ENCODE data around the gene PPT2.
A peak's percentile ranks its signal among the peaks of the same experiment; 100 is the strongest.

The PPT2 gene

GRCh38 chr6:32117461-32117860, 36.5 kb upstream of the PPT2 start:
- Histone ChIP-seq H3K18ac (ENCODE audit: low read depth in 1 of 2, low read length in 2 of 2) (no peak overlapping the region), H3K14ac (ENCODE audit: low read length in 2 of 2) (no peak overlapping the region), H3K4ac (ENCODE audit: low read depth in 1 of 2, low read length in 2 of 2) (no peak overlapping the region), H2BK12ac (ENCODE audit: low read length in 2 of 2) (peak overlapping the region in 1 of 2 experiments; percentile 80), H3K36me3 (ENCODE audit: control insufficient read depth in 1 of 2, insufficient read depth in 2 of 2, low read depth in 1 of 2, low read length in 2 of 2) (peaks cover 62 to 68% of the 10 kb centered on the region in 2 experiments), H3K27me3 (ENCODE audit: control insufficient read depth in 1 of 2, insufficient read depth in 1 of 2, low read length in 2 of 2) (no peaks in the 10 kb centered on the region), H3K4me3 (ENCODE audit: insufficient read depth in 1 of 2, low read depth in 1 of 2, low read length in 2 of 2) (no peak overlapping the region), H4K8ac (ENCODE audit: low read length) (no peak overlapping the region), H2AFZ (ENCODE audit: low read depth, low read length) (no peak overlapping the region), H3K27ac (ENCODE audit: low read length, poor library complexity, severe bottlenecking) (no peak overlapping the region), H4K91ac (ENCODE audit: low read length) (no peak overlapping the region), H2BK15ac (ENCODE audit: low read depth, poor library complexity, severe bottlenecking) (no peak overlapping the region), H2BK120ac (ENCODE audit: low read depth, low read length) (no peak overlapping the region), H3K4me2 (ENCODE audit: low read length, poor library complexity, severe bottlenecking) (no peak overlapping the region), H3K9me3 (ENCODE audit: control insufficient read depth, low read length) (no peaks in the 10 kb centered on the region), H2BK5ac (ENCODE audit: low read depth, low read length, poor library complexity, severe bottlenecking) (no peak overlapping the region), H3K23ac (ENCODE audit: low read length in 2 of 2) (no peak overlapping the region), H3K79me1 (replicated peaks; ENCODE audit: low read length, poor library complexity, severe bottlenecking) (peaks cover 7% of the 10 kb centered on the region), H3K9ac (ENCODE audit: low read length) (peak overlapping the region; percentile 88), H2AK5ac (ENCODE audit: low read length, severe bottlenecking) (no peak overlapping the region), H3K4me1 (ENCODE audit: control insufficient read depth, insufficient read depth, low read depth, low read length) (peaks cover 7% of the 10 kb centered on the region)
- no peak for DNase-seq
- 91% methylated on average over 9 of the region's 9 CpGs for WGBS

- Histone ChIP-seq H3K4me3 (ENCODE audit: insufficient read depth in 1 of 2, low read depth in 1 of 2, low read length in 2 of 2) (peak overlapping the region in 1 of 2 experiments; percentile 30), H4K91ac (ENCODE audit: low read length) (no peak overlapping the region), H2BK5ac (ENCODE audit: low read depth, low read length, poor library complexity, severe bottlenecking) (no peak overlapping the region)
Measured at GRCh38 chr6:32118782-32119628, 34.9 kb upstream of the PPT2 start.

GRCh38 chr6:32120573-32121059, 33.3 kb upstream of the PPT2 start:
- Histone ChIP-seq H3K14ac (ENCODE audit: low read length in 2 of 2) (no peak overlapping the region), H2BK5ac (ENCODE audit: low read depth, low read length, poor library complexity, severe bottlenecking) (no peak overlapping the region), H4K91ac (ENCODE audit: low read length) (no peak overlapping the region), H3K4me2 (ENCODE audit: low read length, poor library complexity, severe bottlenecking) (no peak overlapping the region), H3K9me3 (ENCODE audit: control insufficient read depth, low read length) (no peaks in the 10 kb centered on the region), H3K23ac (ENCODE audit: low read length in 2 of 2) (no peak overlapping the region), H3K4me3 (ENCODE audit: insufficient read depth in 1 of 2, low read depth in 1 of 2, low read length in 2 of 2) (no peak overlapping the region), H3K36me3 (ENCODE audit: control insufficient read depth in 1 of 2, insufficient read depth in 2 of 2, low read depth in 1 of 2, low read length in 2 of 2) (peaks cover 69 to 88% of the 10 kb centered on the region in 2 experiments), H3K18ac (ENCODE audit: low read depth in 1 of 2, low read length in 2 of 2) (no peak overlapping the region), H4K8ac (ENCODE audit: low read length) (no peak overlapping the region), H3K9ac (ENCODE audit: low read length) (no peak overlapping the region), H3K27me3 (ENCODE audit: control insufficient read depth in 1 of 2, insufficient read depth in 1 of 2, low read length in 2 of 2) (no peaks in the 10 kb centered on the region), H3K4me1 (ENCODE audit: control insufficient read depth, insufficient read depth, low read depth, low read length) (no peaks in the 10 kb centered on the region), H3K4ac (ENCODE audit: low read depth in 1 of 2, low read length in 2 of 2) (no peak overlapping the region), H2AFZ (ENCODE audit: low read depth, low read length) (no peak overlapping the region), H3K79me1 (replicated peaks; ENCODE audit: low read length, poor library complexity, severe bottlenecking) (peaks cover 20% of the 10 kb centered on the region), H3K27ac (ENCODE audit: low read length, poor library complexity, severe bottlenecking) (no peak overlapping the region), H2BK15ac (ENCODE audit: low read depth, poor library complexity, severe bottlenecking) (no peak overlapping the region), H2AK5ac (ENCODE audit: low read length, severe bottlenecking) (no peak overlapping the region), H2BK12ac (ENCODE audit: low read length in 2 of 2) (no peak overlapping the region), H2BK120ac (ENCODE audit: low read depth, low read length) (peak overlapping the region; percentile 2)
- whole genome bisulfite sequencing: 95% methylated on average over 12 of the region's 12 CpGs
- DNase-seq: no peak

More at GRCh38 chr6:32118782-32119628, 34.9 kb upstream of the PPT2 start:
- H2AFZ ChIP-seq (ENCODE audit: low read depth, low read length): no peak overlapping the region
- peaks cover 6% of the 10 kb centered on the region for H3K4me1 ChIP-seq (ENCODE audit: control insufficient read depth, insufficient read depth, low read depth, low read length)
- no peak overlapping the region for H3K18ac ChIP-seq (ENCODE audit: low read depth in 1 of 2, low read length in 2 of 2)
- H3K9me3 ChIP-seq (ENCODE audit: control insufficient read depth, low read length): no peaks in the 10 kb centered on the region
- no peak overlapping the region for H3K23ac ChIP-seq (ENCODE audit: low read length in 2 of 2)
- peaks cover 72 to 76% of the 10 kb centered on the region in 2 experiments for H3K36me3 ChIP-seq (ENCODE audit: control insufficient read depth in 1 of 2, insufficient read depth in 2 of 2, low read depth in 1 of 2, low read length in 2 of 2)
- DNase-seq: peak; percentile 88
- peaks cover 14% of the 10 kb centered on the region for H3K79me1 ChIP-seq (replicated peaks; ENCODE audit: low read length, poor library complexity, severe bottlenecking)
- peak overlapping the region in 1 of 2 experiments; percentile 17 for H3K4ac ChIP-seq (ENCODE audit: low read depth in 1 of 2, low read length in 2 of 2)
- peak overlapping the region; percentile 21 for H4K8ac ChIP-seq (ENCODE audit: low read length)
- H2BK12ac ChIP-seq (ENCODE audit: low read length in 2 of 2): peak overlapping the region in 1 of 2 experiments; percentile 66
- H3K9ac ChIP-seq (ENCODE audit: low read length): peak overlapping the region; percentile 68
- no peaks in the 10 kb centered on the region for H3K27me3 ChIP-seq (ENCODE audit: control insufficient read depth in 1 of 2, insufficient read depth in 1 of 2, low read length in 2 of 2)
- H2BK15ac ChIP-seq (ENCODE audit: low read depth, poor library complexity, severe bottlenecking): peak overlapping the region; percentile 56
- no peak overlapping the region for H2AK5ac ChIP-seq (ENCODE audit: low read length, severe bottlenecking)
- no peak overlapping the region for H3K27ac ChIP-seq (ENCODE audit: low read length, poor library complexity, severe bottlenecking)
- H2BK120ac ChIP-seq (ENCODE audit: low read depth, low read length): no peak overlapping the region
- 27% methylated on average over 16 of the region's 17 CpGs for WGBS
- no peak overlapping the region for H3K14ac ChIP-seq (ENCODE audit: low read length in 2 of 2)
- no peak overlapping the region for H3K4me2 ChIP-seq (ENCODE audit: low read length, poor library complexity, severe bottlenecking)

GRCh38 chr6:32123681-32124080, 30.3 kb upstream of the PPT2 start:
- no peak overlapping the region for H2AFZ ChIP-seq (ENCODE audit: low read depth, low read length)
- no peak overlapping the region for H3K14ac ChIP-seq (ENCODE audit: low read length in 2 of 2)
- no peaks in the 10 kb centered on the region for H3K27me3 ChIP-seq (ENCODE audit: control insufficient read depth in 1 of 2, insufficient read depth in 1 of 2, low read length in 2 of 2)
- no peak overlapping the region for H2BK15ac ChIP-seq (ENCODE audit: low read depth, poor library complexity, severe bottlenecking)
- no peak overlapping the region for H4K91ac ChIP-seq (ENCODE audit: low read length)
- no peak overlapping the region for H2AK5ac ChIP-seq (ENCODE audit: low read length, severe bottlenecking)
- no peak overlapping the region for H3K4me3 ChIP-seq (ENCODE audit: insufficient read depth in 1 of 2, low read depth in 1 of 2, low read length in 2 of 2)
- H3K4me2 ChIP-seq (ENCODE audit: low read length, poor library complexity, severe bottlenecking): no peak overlapping the region
- WGBS: 97% methylated on average over 4 of the region's 4 CpGs
- H3K9ac ChIP-seq (ENCODE audit: low read length): no peak overlapping the region
- H3K36me3 ChIP-seq (ENCODE audit: control insufficient read depth in 1 of 2, insufficient read depth in 2 of 2, low read depth in 1 of 2, low read length in 2 of 2): peaks cover 45 to 73% of the 10 kb centered on the region in 2 experiments
- peaks cover 10% of the 10 kb centered on the region for H3K4me1 ChIP-seq (ENCODE audit: control insufficient read depth, insufficient read depth, low read depth, low read length)
- no peak overlapping the region for H2BK12ac ChIP-seq (ENCODE audit: low read length in 2 of 2)
- no peak overlapping the region for H2BK120ac ChIP-seq (ENCODE audit: low read depth, low read length)
- H3K4ac ChIP-seq (ENCODE audit: low read depth in 1 of 2, low read length in 2 of 2): no peak overlapping the region
- no peak for DNase-seq
- no peak overlapping the region for H3K18ac ChIP-seq (ENCODE audit: low read depth in 1 of 2, low read length in 2 of 2)
- H3K27ac ChIP-seq (ENCODE audit: low read length, poor library complexity, severe bottlenecking): no peak overlapping the region
- no peak overlapping the region for H3K23ac ChIP-seq (ENCODE audit: low read length in 2 of 2)
- peaks cover 41% of the 10 kb centered on the region for H3K79me1 ChIP-seq (replicated peaks; ENCODE audit: low read length, poor library complexity, severe bottlenecking)
- no peak overlapping the region for H2BK5ac ChIP-seq (ENCODE audit: low read depth, low read length, poor library complexity, severe bottlenecking)
- H3K9me3 ChIP-seq (ENCODE audit: control insufficient read depth, low read length): no peaks in the 10 kb centered on the region
- H4K8ac ChIP-seq (ENCODE audit: low read length): no peak overlapping the region
